ENCODE measurements around the gene SLC66A2. TPM values are rescaled to one million over a fixed set of nuclear protein-coding genes. Genes with fewer than 3 reads are reported as not detected.

Gene SLC66A2
- total and polyA plus RNA-seq, 9 donors: 2.1 to 31.1 (median 27.0) TPM

GRCh38 chr18:79950515-79951341 is 725 bp downstream of the SLC66A2 start:
- intact Hi-C loops (cut with DNase I): loop anchor here in 1 of 4 donors (5.0 kb wide), 1 partner anchor 87 kb away; no protein-coding TSS in a partner anchor
- DNase-seq: peak in 2 of 5 donors; percentile 31 to 56
- Histone ChIP-seq H3K36me3 (no peaks in the 10 kb centered on the region), H3K9me3 (no peaks in the 10 kb centered on the region), H3K27me3 (no peaks in the 10 kb centered on the region), H3K4me1 (ENCODE audit: insufficient read depth) (peaks cover 13% of the 10 kb centered on the region), H3K27ac (peak overlapping the region in 1 of 2 donors; percentile 56), H3K4me3 (peak overlapping the region; percentile 59)
- 2 to 6% (median 5%) methylated on average over 35 to 81 of the region's 81 CpGs for WGBS, 3 donors
- TF ChIP-seq POLR2A (IDR thresholded peaks at IDR 0.05) (no peak), EP300 (IDR thresholded peaks at IDR 0.05) (no peak)

- no peaks in the 10 kb centered on the region for H3K36me3 ChIP-seq
- H3K4me1 ChIP-seq (ENCODE audit: insufficient read depth): peaks cover 17% of the 10 kb centered on the region
- intact Hi-C loops (cut with DNase I): loop anchor here in 1 of 4 donors (5.0 kb wide), 1 partner anchor 87 kb away; no protein-coding TSS in a partner anchor
- DNase-seq: peak in 3 of 5 donors; percentile 6 to 30 (median 17)
- H3K27me3 ChIP-seq: no peaks in the 10 kb centered on the region
- WGBS, 3 donors: 64 to 73% (median 70%) methylated on average over 12 of the region's 12 CpGs
- H3K4me3 ChIP-seq: peak overlapping the region; percentile 59
- no peaks in the 10 kb centered on the region for H3K9me3 ChIP-seq
- no peak overlapping the region for H3K27ac ChIP-seq
- no peak for TF ChIP-seq CTCF (IDR thresholded peaks at IDR 0.05)
- TF ChIP-seq EP300 (IDR thresholded peaks at IDR 0.05): no peak
- no peak for TF ChIP-seq POLR2A (IDR thresholded peaks at IDR 0.05)
Measured at GRCh38 chr18:79949697-79950487, 1.6 kb downstream of the SLC66A2 start.

- Histone ChIP-seq H3K27ac (no peak overlapping the region), H3K9me3 (no peaks in the 10 kb centered on the region), H3K27me3 (no peaks in the 10 kb centered on the region), H3K36me3 (no peaks in the 10 kb centered on the region), H3K4me1 (ENCODE audit: insufficient read depth) (peaks cover 21% of the 10 kb centered on the region), H3K4me3 (no peak overlapping the region)
- peak in 3 of 5 donors; percentile 4 to 26 (median 12) for DNase-seq
- 86 to 89% (median 88%) methylated on average over 23 of the region's 23 CpGs for WGBS, 3 donors
- no peak for TF ChIP-seq CTCF (IDR thresholded peaks at IDR 0.05)
- no peak for TF ChIP-seq EP300 (IDR thresholded peaks at IDR 0.05)
- no peak for TF ChIP-seq POLR2A (IDR thresholded peaks at IDR 0.05)
- intact Hi-C loops (cut with DNase I): no loop called here
Measured at GRCh38 chr18:79948719-79949411, 2.6 kb downstream of the SLC66A2 start.

GRCh38 chr18:79947881-79948610 is 3.4 kb downstream of the SLC66A2 start:
- no peaks in the 10 kb centered on the region for H3K27me3 ChIP-seq
- intact Hi-C loops (cut with DNase I): no loop called here
- no peak overlapping the region for H3K4me3 ChIP-seq
- no peak overlapping the region for H3K27ac ChIP-seq
- DNase-seq: peak in 3 of 5 donors; percentile 2 to 13 (median 12)
- H3K4me1 ChIP-seq (ENCODE audit: insufficient read depth): peaks cover 22% of the 10 kb centered on the region
- no peak for TF ChIP-seq CTCF (IDR thresholded peaks at IDR 0.05)
- TF ChIP-seq POLR2A (IDR thresholded peaks at IDR 0.05): no peak
- no peak for TF ChIP-seq EP300 (IDR thresholded peaks at IDR 0.05)
- H3K36me3 ChIP-seq: no peaks in the 10 kb centered on the region
- no peaks in the 10 kb centered on the region for H3K9me3 ChIP-seq
- WGBS, 3 donors: 87 to 93% (median 90%) methylated on average over 14 to 15 of the region's 15 CpGs
